NCI-H1092 treated with DMSO at 0.1 percent for 48 hours (cell line): Measurements from ENCODE around the gene CBFA2T3.

Experiments
- DNase-seq: peaks from one replicate; lab custom pipeline; 2025; lab: John Stamatoyannopoulos, UW

CBFA2T3 gene

GRCh38 chr16:88962478-88963152, 14.4 kb downstream of the CBFA2T3 start:
- DNase-seq, result no peak

- no peak for DNase-seq
These were observed 16.0 kb downstream of the CBFA2T3 start for GRCh38 chr16:88961011-88961410.

- DNase-seq, result no peak
These were observed 16.5 kb downstream of the CBFA2T3 start for GRCh38 chr16:88960516-88960915.

- no peak for DNase-seq
These were observed 18.0 kb downstream of the CBFA2T3 start for GRCh38 chr16:88959022-88959421.

GRCh38 chr16:88957887-88958577, 19.0 kb downstream of the CBFA2T3 start:
- DNase-seq, result no peak

- DNase-seq, result no peak
These were observed 19.6 kb downstream of the CBFA2T3 start for GRCh38 chr16:88957433-88957767.

GRCh38 chr16:88956546-88957432, 20.2 kb downstream of the CBFA2T3 start:
- DNase-seq, result peak; percentile 13

- DNase-seq, result no peak
These were observed 21.1 kb downstream of the CBFA2T3 start for GRCh38 chr16:88955906-88956305.

GRCh38 chr16:88953003-88953690, 23.9 kb downstream of the CBFA2T3 start:
- no peak for DNase-seq

GRCh38 chr16:88951989-88952388, 25.0 kb downstream of the CBFA2T3 start:
- no peak for DNase-seq

- no peak for DNase-seq
These were observed 25.5 kb downstream of the CBFA2T3 start for GRCh38 chr16:88951501-88951900.

- DNase-seq, result no peak
These were observed 28.1 kb downstream of the CBFA2T3 start for GRCh38 chr16:88948781-88949490.

GRCh38 chr16:88945473-88945872, 31.5 kb downstream of the CBFA2T3 start:
- no peak for DNase-seq

GRCh38 chr16:88943741-88944140, 33.3 kb downstream of the CBFA2T3 start:
- no peak for DNase-seq

- DNase-seq, result no peak
These were observed 33.8 kb downstream of the CBFA2T3 start for GRCh38 chr16:88943131-88943664.

- peak; percentile 34 for DNase-seq
These were observed 34.8 kb downstream of the CBFA2T3 start for GRCh38 chr16:88941913-88942909.

GRCh38 chr16:88940862-88941817, 35.9 kb downstream of the CBFA2T3 start:
- DNase-seq, result peak; percentile 40

- peak; percentile 43 for DNase-seq
These were observed 36.8 kb downstream of the CBFA2T3 start for GRCh38 chr16:88939972-88940861.
